Heart left ventricle (tissue), 13 donors: ENCODE data around the gene LRRTM4.

Experiments
- POLR2A ChIP-seq, 2 donors: fragments of 450-650 bp; IDR thresholded peaks; one replicate each; pipeline ENCODE4 v1.6.1; 2017; ENCODE audit warnings: antibody characterized with exemption in 2 of 2, mild to moderate bottlenecking in 2 of 2, moderate library complexity in 2 of 2
- TF ChIP-seq, protein P1 (sequence below), 12 donors: fragments of 200-600 bp; sonication (generic) in 4 of 12; IDR thresholded peaks; one replicate each; pipeline versions ENCODE4 v1.5.0 to v1.8.0; 2018 to 2022; ENCODE audit warnings: antibody characterized with exemption in 12 of 12, mild to moderate bottlenecking in 5 of 12
- donor health status: ischemic (EF 13 %, LVEDD 7.1; RV severe dilation, severe dysfunction).
- donor health status: DM: no; HTN: yes; CAD: no.
- donor health status: DM: no; HTN: no; CAD: no.
- donor health status: ischemic (EF 25% LVEDD 6.9; RV normal size, moderate dysfunction).
- donor health status: ischemic (EF 25% LVEDD 5.7; RV mildly dilated, moderate dysfunction).
- donor health status: ischemic (EF 35%, LVEDD 5.7; RV mildly dilated, moderate dysfunction).
- donor health status: nonischemic (EF 11% LVEDD 7.7; RV severe dilation, severe dysfunction).
- donor health status: DM: yes; HTN: yes; CAD: no.
- donor health status: PGD.
- donor health status: ischemic (EF 29% LVEDD 5.4; RV normal size, mild dysfunction).
- donor health status: nonischemic (EF 23%, LVEDD 6.1; RV moderate dilation, normal function).

DNA sequence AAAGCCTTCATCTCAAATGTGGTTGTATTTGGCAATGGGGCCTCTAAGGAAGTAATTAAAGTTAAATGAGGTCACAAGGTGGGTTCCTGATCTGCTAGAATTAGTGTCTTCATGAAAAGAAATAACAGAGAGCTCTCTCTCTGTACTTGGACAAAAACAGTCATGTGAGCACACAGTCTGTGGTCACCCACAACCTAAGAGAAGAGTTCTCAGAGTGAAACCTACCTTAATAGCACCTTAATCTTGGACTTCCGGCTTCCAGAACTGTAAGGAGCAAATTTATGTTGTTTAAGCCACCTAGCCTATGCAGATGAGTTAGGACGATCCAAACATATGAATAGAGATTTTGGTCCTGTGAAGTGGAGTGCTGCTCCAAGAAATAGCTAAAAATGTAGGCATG lies 758.9 kb downstream of the LRRTM4 start:
- TF ChIP-seq, protein P1, sequence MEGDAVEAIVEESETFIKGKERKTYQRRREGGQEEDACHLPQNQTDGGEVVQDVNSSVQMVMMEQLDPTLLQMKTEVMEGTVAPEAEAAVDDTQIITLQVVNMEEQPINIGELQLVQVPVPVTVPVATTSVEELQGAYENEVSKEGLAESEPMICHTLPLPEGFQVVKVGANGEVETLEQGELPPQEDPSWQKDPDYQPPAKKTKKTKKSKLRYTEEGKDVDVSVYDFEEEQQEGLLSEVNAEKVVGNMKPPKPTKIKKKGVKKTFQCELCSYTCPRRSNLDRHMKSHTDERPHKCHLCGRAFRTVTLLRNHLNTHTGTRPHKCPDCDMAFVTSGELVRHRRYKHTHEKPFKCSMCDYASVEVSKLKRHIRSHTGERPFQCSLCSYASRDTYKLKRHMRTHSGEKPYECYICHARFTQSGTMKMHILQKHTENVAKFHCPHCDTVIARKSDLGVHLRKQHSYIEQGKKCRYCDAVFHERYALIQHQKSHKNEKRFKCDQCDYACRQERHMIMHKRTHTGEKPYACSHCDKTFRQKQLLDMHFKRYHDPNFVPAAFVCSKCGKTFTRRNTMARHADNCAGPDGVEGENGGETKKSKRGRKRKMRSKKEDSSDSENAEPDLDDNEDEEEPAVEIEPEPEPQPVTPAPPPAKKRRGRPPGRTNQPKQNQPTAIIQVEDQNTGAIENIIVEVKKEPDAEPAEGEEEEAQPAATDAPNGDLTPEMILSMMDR (IDR thresholded peaks at IDR 0.05), result no peak
- no peak for TF ChIP-seq POLR2A (IDR thresholded peaks at IDR 0.05)
